NCI-H146 treated with DMSO at 0.1 percent for 48 hours (cell line): ENCODE measurements around the gene DAAM2.

Experiments used
- DNase-seq: peaks from one replicate; lab custom pipeline; 2025; ENCODE audit not compliant: unreplicated experiment; lab: John Stamatoyannopoulos, UW

Gene DAAM2

DNA sequence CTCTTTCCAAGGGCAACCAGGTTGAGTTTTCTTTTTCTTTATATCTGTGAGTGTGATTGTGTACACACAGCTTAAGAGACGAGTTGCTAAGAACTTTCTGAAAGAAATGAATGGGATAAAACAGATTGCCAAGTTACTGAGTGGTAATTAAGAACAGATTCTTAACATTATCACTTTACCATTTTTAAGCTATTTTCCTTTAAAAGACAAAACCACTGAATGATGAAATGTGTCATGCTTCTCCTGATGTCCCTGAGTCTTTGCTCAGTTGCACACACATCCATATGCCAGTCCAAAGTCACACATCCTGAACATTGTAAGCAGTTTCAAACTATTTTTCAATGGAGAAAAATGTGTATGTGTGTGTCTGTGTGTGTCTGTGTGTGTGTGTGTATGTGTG, 5.5 kb upstream of the DAAM2 start:
- DNase-seq: no peak

DNA sequence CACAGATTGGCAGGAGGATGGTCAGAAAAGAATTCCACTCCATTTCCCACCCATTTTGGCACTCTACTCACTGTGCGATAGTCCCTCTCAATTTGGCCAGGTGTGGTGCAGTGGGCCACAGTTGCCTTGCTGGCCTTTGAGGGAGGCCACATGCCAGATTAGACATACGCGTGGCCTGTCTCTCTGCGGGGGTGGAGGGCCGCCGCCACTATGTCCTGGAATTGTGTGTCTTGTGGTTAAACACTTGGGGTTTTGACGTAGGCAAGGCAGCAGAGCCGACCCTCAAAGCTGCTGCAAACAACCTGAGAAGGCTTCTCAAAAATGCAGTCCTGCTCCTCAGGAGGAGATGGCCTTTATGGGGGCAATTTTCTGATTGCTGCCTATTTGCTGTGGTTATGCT, 4.9 kb upstream of the DAAM2 start:
- no peak for DNase-seq

DNA sequence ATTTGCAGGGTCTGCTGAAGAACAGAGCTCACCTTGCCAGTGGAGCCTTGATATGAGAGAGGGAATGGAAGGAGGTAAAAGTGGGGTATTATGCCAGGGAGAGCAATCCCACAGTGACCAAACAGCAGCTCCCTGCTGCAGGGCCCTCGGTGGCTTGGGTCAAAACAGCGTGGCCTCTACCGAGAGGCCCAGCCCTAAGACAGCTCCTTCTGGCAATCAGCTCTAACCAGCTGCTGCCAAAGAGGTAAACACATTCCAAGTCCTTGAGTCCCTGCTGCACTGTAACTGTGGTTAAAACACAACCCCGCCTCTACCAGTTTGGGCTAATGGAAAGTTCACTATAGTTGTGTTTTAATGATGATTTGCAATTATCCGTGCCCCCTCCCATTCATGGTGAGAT, 1.4 kb upstream of the DAAM2 start:
- no peak for DNase-seq

DNA sequence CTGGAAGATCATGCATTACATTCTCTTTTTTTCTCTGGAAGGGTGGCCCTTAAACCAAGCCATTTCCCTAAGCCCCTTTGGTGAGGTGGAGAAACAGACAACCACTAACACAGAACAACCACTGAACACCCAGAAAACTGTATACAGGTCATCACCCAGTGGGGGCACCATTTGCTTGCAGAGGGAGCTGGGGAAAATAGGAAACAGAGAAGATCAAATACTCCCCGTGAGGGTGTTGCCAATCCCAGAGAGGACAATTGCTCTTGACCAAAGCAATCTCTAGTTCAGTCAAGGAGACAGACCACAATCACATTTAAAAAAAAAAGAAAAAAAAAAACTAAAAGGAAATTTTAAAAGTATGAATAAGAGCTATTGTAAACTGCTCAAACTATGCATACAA, 865 bp upstream of the DAAM2 start:
- DNase-seq: no peak

DNA sequence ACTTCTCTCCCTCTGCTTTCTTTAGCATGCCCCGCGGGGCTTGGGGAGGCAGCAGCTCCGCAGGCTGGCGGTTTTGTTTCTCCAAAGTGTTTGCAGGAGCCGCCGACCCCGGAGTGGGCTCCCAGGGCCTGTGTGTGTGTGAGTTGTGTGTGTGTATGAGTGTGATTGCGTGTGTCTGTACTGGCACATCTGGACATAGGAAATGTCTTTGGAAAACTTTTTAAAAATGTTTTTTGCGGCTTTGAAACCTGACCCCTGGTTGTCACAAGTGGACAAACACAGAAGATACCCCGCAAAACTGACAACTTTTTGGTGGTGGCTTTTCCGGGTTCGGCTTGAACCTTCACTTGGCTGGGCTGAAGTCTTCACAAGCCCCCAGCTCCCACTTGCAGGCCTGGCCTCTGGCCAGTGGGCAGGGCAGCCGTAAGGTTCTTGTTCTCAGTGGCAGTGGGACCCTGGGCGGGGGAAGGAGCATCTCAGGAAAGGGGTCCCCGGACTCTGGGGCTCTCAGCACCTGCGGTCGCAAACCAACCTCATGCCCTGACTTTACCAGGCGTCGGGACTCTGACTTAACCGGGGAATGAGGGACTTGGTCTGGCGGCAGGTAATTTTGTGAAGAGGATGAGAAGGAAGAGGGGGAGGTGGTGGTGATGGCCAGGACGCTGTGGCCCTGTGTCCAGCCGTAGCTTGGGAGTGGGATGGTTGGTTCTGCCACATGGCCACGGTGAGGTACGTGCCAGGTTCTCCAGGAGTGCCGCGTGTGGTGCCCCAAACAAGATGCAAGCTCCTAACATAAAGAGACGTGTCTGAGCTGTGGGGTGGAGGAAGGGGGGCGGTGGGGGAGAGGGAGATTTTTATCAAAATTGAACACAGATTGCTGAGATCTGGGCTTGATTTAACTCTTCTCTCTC, 619 bp downstream of the DAAM2 start:
- DNase-seq: no peak

DNA sequence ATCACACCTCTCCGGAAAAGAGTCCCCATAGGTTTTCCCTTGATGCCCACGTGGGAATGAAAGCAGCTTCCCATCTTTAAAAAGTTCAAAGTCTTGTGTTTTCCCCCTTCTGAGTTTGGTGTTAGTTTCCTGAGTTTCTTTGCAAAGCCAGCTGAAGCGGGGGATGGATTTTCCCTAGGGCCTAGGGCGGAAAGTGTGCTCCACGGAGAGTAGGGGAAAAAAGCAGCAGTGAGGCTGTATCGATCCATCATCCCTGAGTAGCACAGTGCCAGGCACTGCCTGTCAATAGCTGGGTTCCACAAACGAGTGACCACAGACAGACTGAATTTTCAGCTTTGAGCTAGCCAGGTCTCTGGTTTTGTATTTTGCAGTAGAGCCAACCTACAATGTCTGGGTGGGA, 1.3 kb downstream of the DAAM2 start:
- DNase-seq: no peak

DNA sequence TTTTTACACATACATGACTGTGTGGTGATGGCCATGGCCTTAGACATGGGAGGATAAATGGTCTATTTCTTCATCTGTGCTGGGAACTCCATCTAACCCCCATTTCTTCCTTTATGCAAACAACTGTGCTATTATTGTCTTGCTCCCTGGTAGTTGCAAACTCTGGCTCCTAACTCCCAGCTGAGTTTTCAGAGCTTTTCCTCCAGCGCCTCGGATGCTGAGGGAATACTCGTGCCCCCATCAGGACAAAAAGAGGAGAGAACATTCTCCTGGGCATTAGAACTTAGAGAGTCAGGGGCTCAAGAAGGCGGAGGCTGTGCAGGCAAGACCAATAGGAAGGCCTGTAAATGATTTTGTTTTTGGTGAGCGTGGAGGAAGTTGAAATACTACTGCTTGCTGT, 2.1 kb downstream of the DAAM2 start:
- DNase-seq: no peak

DNA sequence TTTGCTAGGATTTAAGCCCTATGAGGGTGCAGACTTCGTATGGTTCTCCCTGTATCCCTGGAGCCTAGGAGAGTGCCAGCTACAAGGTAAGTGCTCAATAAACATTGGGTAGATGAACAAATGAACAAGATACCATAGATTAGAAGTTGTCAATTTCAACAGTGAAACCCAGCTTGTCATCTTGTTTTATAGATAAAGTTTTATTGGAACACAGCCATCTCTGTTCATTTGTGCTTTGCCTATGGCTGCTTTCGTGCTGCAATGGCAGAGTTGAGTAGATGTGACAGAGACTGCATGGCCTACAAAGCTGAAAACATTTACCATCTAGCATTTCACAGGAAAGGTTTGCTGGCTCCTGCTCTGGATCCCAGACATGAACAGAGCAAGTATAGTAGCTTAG, 5.6 kb downstream of the DAAM2 start:
- DNase-seq: no peak

DNA sequence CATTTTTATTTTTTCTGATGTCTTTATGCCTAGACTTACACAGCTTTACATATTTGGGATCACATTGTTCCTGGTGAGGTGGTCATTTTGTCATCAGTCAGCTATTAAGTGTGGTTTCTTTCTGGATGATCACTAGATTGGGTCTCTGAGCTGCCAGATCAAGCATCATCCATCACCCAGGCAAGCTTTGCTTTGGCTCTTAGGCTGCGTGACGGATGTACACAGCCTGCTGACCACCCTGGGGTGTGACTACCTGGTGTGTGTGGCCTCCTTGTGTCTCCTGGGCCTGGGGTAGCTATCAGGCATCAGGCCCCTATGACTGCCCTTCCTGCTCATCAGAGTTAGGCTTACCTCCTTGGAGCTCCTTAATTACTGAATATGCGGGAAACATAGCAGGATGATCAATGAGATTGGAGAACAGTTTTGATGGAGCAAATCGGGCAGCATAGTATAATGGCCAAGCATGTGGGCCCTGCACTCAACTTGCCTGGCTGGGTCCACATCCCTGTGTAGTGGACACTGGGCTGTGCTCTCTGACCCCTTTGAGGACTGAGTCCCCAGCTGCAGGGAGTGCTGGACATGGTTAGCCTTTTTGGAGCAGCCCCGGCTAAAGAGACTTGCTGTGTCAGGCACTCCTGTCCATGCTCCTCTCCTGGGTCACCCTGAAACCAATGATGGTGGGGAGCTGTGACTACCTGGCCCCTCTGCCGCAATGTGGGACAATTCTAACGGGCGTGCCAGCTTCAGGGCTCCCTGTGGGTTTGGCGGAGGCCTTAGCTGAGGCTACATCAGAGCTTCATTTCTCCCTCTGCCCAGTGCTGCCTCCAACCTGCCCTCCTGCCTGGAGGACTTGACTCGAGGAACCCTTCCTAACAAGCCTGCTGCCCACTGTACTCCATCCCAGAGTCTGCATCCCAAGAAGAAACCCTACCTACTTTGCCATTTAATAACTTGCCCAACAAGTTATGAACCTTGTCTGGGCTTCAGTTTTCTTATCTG, 8.2 kb downstream of the DAAM2 start:
- DNase-seq: no peak

DNA sequence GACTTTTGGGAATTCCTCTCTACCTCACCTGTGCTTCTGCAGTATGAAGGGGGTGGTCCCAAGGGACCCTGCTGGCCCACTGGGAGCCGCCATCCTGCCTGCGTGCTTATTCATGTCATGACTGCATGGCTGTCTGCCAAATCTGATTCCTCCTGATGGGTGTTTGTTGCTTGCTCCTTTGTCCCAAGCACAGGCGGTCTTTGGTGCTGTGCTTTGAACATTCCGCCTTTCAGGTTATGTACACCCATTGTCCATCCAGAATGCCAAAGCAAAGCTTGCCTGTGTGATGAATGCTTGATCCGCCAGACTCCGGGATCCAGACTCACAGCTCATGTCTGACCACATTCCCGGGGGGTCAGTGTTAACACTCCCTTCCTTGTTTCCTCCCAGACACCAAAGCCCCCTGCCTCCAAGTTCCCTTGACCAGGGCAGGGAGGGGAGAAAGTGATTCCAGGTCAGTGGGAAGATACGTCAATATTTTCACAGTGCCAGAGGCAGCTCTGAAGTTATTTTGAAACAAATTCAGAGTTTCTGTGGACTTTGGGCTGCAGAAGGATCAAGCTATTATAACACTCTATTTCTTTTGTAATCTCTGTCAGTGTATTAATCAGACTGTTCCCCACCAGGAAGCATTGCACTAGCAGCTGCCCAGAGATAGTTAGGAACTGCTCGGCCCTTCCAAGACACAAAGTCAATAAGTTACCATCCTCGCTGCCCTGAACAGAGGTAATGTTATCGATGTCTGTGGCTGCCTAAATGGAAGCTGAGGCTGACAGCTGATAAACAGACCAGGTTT, 9.5 kb downstream of the DAAM2 start:
- no peak for DNase-seq

DNA sequence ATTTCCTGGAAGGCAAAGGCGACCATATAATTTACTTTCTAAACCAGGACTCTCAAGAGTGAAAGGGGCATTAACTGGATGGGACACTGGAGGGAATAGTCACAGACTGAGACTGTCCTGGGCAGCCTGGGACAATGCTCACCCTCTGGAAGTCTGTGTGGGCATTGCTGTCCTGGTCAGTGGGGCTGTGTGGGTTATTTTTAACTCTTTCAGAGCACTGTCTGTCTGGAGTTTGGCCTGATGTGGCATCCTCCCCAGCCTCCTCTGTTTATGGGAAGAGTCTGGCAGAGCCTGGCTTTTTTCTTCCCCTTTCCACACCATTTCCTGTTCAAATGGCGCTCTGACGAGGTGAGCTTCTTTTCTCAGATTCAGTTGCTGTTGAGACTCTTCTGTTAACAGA, 11.7 kb downstream of the DAAM2 start:
- DNase-seq: no peak

DNA sequence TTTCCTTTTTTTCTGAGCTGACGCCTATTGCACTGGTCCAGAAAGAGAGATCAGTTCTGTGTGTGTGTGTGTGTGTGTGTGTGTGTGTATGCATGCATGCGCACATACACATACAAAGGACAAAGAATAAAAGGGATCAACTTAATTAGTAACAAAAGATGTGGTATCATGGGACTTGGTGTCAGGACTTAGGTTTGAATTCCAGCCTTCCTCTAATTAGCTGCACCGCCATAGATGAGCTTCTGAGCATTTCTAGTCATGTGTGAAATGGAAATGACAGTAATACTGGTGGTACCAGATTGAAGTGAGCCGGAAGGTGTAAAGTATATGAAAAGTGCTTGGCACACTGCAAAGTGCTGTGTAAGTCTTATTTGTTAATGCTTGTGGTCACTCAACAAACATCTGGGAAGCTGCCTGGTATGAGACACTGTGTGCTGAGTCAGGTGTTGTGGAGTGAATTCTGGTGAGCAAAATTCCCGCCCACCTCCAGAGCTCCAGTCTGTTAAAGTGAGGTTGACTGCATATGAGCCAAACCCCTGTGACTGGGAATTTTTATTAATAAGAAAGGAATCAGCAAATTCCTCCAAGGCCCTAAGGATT, 12.4 kb downstream of the DAAM2 start:
- DNase-seq: no peak

DNA sequence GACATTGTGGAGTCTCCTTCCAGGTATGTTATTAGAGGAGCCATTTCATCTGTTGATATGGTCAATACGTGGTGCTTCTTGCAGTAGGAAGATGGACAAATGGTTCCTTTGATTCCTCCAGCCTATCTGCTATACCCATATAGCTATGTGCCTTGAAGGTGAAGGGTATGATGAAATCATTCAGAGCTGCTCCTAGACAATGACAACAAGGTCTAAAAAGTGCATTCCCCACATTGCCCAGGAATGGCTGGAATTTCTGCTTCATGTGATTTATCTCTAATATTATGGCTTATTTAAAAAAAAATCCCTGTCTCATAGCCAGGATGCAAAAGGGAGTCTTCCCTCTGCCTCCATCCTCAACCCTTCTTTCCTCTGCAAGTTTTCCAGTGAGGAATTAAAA, 14.1 kb downstream of the DAAM2 start:
- no peak for DNase-seq

DNA sequence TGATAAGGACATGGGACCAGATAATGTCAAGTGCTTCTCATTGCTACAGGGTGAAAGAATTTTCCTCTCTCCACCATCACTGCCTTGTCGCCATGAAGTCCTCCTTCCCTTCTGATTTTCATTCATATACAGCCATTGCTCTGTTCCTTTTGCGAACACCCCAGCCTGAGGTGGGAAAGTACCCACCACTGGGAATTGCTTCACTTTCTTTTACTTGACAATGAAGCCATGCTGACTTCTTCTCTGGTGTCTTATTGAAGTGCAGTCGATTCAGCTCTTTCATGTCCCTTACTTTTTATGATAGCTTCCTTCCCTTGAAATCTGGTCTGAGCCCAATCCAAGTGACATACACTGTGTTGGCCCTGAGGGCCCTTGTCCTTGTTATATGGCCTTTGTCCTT, 16.2 kb downstream of the DAAM2 start:
- DNase-seq: no peak

DNA sequence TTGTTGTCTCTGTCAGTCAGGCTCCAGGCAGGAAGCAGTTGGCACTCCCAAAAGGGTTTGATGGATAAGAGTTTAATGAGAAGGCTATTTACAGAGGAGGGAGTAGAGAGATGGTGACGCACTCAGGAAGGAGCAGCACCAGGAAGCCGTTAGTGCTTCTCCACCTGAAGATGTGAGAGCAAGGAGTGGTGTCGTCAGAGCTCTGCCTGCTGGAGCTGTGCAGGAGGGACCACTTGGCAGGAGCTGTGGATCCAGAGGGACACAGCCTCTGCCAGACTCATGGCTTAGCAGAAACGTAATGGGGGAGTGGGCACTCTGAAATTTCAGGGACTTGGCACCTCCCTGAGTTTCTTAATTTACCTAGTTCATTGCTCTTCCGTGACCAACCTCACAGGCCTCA, 16.8 kb downstream of the DAAM2 start:
- DNase-seq: no peak

DNA sequence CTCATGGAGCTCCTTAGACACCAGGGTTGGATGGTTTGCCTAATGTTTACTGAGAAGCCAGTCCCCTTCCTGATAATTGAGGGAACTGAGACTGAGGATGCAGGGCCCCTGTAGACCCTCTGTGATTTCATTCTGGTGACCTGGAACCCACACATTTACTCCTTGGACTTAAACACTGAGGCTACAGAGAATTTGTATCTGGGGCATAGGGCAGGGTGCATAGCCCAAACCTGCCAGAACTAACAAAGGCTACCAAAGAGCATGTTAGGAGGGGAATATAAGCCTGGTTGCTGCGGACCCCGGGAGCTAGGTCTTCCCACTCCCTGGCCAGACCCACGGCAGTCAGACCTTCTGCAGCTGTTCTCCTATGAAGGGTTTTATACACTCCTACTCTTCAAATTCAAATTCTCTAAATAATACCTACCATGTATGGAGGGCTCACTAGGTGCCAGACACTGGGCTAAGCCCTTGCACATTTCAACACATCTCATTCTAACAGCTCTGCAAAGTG, 19.7 kb downstream of the DAAM2 start:
- DNase-seq: no peak

DNA sequence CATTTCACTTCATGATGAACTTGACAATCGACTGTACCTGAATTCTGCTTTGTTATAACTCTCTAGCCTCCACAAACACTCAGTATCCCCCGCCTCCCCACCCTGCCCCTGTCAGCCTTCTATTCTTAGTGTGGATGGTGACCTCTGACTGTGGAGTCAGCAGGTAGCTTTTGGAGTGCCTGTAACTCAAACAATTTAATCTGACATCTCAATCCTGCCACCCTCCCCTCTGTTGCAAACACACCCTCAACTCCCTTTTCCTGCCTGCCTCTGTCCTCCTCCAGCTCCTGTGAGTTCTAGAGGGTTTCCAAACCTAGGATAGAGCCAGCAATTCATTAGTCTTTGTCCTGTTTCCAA, 20.3 kb downstream of the DAAM2 start:
- no peak for DNase-seq

DNA sequence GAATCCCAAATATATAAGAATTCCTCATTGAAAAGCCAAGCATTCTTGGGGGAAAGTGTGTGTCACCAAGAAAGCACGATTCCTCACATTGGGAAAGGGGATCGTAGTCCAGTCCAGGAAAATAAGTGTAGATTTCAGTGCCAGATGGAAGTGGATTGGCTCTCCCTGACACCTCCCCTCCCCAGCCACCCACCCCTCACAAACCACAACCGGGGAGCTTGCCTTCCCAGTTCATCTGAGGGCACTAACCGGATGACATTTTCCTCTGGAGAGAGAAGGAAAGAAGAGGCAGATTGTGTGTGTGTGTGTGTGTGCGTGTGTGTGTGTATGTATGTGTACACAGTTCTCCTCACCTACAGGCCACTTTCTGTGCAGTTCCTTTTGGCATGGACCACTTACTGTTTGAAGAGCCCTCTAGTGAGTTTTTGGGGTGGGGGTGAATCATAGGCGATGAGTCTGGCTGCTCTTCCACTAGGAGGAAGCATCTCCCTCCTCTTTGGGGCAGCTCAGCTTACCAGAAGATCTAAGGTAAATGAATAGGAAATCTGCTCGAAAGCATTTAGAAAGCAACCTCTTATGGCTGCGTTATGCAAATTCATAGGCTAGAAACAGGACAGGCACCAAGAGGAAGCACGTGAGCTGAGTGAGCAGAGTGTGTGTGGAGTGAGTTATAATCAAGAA, 20.8 kb downstream of the DAAM2 start:
- no peak for DNase-seq

DNA sequence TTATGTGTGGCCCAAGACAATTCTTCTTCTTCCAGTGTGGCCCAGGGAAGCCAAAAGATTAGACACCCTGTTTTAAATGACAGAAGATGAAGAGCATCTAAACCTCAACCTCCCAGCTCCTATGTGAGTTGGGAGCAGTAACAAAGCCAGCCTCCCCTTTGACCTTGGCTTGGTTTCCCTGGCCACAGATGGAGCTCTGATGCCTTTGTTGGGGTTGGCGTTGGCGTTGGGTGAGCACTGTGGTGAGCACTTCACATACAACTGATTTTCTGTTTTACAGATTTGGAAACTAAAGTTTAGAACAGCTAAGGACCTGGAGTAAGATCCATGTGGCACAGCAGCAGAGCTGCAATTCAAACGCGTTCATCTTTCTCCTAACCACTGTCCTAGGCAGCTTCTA, 22.1 kb downstream of the DAAM2 start:
- no peak for DNase-seq

DNA sequence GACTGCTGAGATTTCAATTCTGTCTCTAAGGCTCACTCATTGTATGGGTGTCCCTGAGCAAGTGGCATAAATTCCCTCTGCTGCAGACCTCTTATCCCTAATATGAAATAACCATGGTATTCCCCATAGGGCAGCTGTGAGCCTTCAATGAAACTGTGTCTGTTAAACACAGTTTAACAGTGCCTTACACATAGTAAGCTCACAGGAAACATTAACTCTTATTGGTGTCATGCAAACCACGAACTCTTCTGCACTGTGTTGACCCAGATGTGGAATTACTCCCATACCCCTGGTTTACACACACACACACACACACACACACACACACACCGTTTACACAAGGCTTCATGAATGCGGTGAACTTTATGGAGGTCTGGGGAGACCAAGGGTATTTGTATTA, 23.2 kb downstream of the DAAM2 start:
- no peak for DNase-seq
